HG02943 (cell line): ENCODE results near the gene C2CD4B.

ENCODE experiments used
- ATAC-seq: cut with Tn5 transposase; IDR thresholded peaks from one replicate; pipeline ENCODE4 v1.9.1; 2021; ENCODE audit warnings: mild to moderate bottlenecking, low read depth, moderate library complexity; ENCODE audit not compliant: unreplicated experiment

C2CD4B gene, protein sequence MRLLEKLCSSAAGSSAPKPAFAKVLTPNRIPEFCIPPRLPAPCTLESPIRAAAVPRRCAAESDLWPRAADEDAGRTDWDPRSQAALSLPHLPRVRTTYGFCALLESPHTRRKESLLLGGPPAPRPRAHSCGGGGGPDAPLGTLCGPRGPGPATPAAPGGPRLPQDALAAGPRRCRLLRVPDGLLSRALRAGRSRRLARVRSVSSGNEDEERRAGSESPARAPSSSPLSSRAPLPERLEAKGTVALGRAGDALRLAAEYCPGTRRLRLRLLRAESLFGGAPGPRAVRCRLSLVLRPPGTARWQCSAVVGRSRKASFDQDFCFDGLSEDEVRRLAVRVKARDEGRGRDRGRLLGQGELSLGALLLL

DNA sequence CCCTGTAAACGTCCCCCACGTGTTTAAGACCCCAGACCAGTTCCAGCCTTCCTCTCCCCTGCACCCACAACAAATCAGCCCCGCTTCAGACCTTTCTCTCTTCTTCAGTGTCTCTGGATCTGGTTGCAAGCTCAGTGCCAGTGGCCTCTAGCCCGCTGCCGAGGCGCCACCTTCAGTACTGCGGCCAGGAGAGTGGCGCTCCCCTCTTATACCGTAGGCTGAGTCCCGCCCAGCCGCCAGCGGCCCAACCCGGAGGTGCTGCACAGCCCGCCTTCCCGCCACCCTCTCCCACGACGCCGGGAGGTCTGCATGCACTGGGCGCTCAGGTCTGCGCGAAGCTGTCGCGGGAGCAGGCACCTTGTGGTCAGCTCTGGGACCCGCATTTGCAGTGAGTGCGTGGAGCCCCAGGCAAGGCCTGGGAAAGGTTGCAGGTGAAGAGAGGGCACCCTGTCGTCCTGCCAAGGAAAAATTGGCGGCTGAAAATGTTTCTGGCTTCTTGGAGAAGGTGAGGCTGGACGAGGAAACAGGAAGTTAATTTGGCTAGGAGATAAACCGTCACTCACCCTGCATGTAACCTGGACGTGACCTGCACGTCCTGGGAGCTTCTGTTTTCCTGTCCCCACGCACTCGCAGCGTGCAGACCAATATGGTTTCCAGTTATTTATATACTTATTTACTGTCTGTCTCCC lies at the start of gene C2CD4B:
Gene C2CD4B, minus strand, starts transcription at position 182 of the 689 bp plus-strand sequence. CDS start 301 bp downstream, outside the sequence.
- no peak for ATAC-seq

- ATAC-seq, result no peak
Observed at GRCh38 chr15:62212741-62213140, 47.7 kb upstream of the C2CD4B start.

DNA sequence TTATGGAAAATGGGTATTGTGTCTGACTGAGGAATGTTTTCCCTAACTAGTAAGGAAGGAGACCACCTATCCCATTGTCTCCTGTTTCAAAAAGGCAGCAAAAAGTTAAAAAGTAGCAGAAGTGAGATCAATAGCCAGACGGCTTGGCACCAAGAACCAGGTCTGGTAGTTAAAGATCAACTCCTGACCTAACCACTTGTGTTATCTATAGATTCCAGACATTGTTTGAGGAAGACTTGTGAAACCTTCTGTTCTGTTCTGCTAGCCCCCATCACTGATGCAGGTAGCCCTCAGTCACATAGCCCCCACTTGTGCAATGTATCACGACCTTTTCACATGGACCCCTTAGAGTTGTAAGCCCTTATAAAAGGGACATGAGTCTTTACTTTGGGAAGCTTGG lies 46.3 kb upstream of the C2CD4B start:
- ATAC-seq, result no peak

DNA sequence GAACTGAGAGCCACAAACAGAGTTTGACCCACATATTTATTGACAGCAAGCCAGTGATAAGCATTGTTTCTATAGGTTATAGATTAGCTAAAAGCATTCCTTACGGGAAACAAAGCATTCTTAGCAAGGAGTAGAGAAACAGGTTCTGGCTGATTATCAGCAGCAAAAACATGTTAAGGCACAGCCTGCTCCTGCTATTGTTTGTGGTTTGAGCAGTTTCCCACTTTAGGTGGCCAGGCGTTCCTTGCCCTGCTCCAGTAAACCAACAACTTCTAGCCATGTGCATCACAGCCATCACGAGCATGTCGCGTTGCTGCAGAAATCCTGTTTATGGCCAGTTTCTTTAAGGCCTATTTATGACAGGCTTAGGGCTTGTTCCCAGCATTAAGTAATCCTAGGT lies 44.7 kb upstream of the C2CD4B start:
- no peak for ATAC-seq

GRCh38 chr15:62209322-62209721 lies 44.2 kb upstream of the C2CD4B start:
- no peak for ATAC-seq

DNA sequence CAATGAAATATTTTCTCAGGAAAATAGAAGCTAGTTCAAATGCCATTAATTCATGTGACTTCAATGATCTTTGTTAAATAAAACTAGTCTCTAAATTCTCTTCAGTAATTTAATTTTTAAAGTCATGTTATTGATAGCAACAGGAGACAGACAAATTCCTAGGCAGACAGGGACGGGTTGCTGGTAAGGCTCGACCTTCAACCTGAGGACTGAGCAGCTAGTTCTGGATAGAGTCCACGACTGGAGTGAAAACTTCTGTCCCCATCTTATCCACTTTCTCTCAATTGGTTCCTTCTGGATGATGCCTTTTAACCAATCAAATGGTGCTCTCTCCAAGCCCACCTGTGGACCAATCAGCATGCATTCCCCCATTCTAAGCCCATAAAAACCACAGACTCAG lies 43.8 kb upstream of the C2CD4B start:
- no peak for ATAC-seq

DNA sequence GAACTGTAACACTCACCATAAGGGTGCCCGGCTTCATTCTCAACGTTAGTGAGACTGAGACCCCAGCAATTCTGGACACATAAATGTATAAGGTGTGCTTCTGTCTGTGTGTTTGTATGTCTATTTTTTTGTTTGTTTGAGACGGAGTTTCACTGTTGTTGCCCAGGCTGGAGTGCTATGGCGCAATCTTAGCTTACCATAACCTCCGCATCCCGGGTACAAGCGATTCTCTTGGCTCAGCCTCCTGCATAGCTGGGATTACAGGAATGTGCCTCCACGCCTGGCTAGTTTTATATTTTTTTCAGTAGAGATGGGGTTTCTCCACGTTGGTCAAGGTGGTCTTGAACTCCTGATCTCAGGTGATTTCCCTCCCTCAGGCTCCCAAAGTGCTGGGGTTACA lies 43.3 kb upstream of the C2CD4B start:
- ATAC-seq, result no peak

- ATAC-seq, result no peak
Observed at GRCh38 chr15:62190675-62191074, 25.6 kb upstream of the C2CD4B start.

- ATAC-seq, result no peak
Observed at GRCh38 chr15:62190274-62190673, 25.2 kb upstream of the C2CD4B start.

GRCh38 chr15:62188744-62189143 lies 23.7 kb upstream of the C2CD4B start:
- no peak for ATAC-seq

DNA sequence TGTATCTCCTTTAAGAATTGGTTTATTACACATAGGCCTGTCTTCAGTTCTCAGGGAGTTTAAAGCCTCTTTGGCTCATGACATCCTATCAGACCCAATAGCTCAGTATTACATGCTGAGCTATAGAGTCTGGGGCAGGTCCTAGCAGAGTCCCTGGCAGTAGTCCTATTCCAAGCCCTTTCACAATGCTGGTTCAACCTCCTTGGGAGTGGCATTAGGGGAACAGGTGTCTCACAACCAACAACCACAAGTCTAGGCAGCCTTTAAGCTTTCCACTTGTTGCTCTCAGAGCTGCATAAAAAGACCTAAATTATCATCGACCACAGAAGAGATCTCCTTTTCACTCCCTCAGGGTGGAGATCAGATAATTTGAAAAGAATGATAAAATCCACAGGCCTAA lies 22.8 kb upstream of the C2CD4B start:
- no peak for ATAC-seq

- no peak for ATAC-seq
Observed at GRCh38 chr15:62187425-62187824, 22.3 kb upstream of the C2CD4B start.

DNA sequence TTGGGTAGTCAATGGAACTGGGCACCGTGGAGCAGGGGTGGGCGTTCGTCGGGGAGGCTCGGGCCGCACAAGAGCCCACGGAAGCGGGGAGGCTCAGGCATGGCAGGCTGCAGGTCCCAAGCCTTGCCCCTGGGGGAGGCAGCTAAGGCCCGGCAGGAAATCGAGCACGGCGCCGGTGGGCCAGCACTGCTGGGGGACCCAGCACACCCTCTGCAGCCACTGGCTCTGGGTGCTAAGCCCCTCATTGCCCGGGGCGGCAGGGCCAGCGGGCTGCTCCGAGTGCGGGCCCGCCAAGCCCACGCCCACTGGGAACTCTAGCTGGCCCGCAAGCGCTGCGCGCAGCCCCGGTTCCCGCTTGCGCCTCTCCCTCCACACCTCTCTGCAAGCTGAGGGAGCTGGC lies 21.5 kb upstream of the C2CD4B start:
- no peak for ATAC-seq

DNA sequence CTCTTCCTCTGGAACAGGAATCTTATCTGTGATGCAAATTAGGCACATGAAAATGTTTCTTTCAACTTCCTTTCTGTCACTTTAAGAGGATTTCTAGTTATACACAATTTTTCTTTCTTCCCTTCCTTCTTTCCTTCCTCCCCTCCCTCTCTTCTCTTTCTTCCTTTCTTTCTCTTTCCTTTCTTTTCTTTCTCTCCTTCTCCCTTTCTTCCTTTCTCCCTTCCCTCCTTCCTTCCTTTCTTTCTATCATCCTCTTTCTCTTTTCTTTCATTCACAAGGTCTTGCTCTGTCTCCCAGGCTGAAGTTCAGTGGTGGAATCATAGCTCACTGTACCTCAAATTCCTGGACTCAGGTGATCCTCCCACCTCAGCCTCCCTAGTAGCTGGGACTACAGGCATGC lies 18.0 kb upstream of the C2CD4B start:
- no peak for ATAC-seq

- no peak for ATAC-seq
Observed at GRCh38 chr15:62173215-62173614, 8.1 kb upstream of the C2CD4B start.

- ATAC-seq, result no peak
Observed at GRCh38 chr15:62171882-62172281, 6.8 kb upstream of the C2CD4B start.

- no peak for ATAC-seq
Observed at GRCh38 chr15:62165793-62166375, 799 bp upstream of the C2CD4B start.

- ATAC-seq, result no peak
Observed at GRCh38 chr15:62164396-62165103, 535 bp downstream of the C2CD4B start.

GRCh38 chr15:62164014-62164395 lies 1.1 kb downstream of the C2CD4B start:
- ATAC-seq, result no peak

- no peak for ATAC-seq
Observed at GRCh38 chr15:62163397-62164013, 1.6 kb downstream of the C2CD4B start.

DNA sequence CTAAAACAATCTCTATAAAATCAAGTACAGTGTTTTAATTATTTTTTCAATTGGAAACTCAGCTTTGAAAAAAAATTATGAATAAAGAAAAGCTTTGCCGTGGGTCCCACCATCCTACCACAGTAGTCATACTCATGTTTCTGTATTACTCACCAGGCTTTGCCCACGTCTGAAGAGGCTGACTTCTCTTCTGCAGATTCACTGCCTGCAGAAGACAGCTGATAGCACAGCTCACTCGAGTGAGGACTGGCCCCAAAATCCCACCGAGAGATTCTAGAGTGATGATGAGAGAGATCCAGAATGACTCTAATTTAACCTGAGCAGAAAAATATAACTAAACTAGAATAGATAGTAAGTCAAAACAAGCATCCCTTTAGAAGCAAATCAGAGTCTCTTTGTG lies 11.9 kb downstream of the C2CD4B start:
- no peak for ATAC-seq
